SK-N-SH (cell line): ENCODE data around the gene GRM8. TPM values are rescaled to one million over a fixed set of nuclear protein-coding genes. Genes with fewer than 3 reads are reported as not detected.
"Not testable (repeated sequence)": the region's sequence is repeated elsewhere in the genome, so short reads cannot be mapped to it uniquely, and the experiment has no call there.

Experiments used
- CTCF ChIA-PET: fragments of 300-600, 350-600 bp; formaldehyde crosslinking; extraction: SDS; loops from one replicate; lab custom pipeline; 2021; lab: Yijun Ruan, JAX
- POLR2A ChIA-PET: fragments of 350-600 bp; sonication (Branson Sonifier 250); formaldehyde crosslinking; extraction: SDS; loops from one replicate; lab custom pipeline; 2020; ENCODE audit warnings: antibody characterized with exemption, inconsistent platforms; lab: Yijun Ruan, JAX
- DNase-seq: peaks from one replicate; pipeline ENCODE4 v3.0.0; 2012
- H2AFZ ChIP-seq: fragments of 200-600 bp; sonication (generic); 2 replicates; pipeline ENCODE4 v1.8.1; 2016; ENCODE audit warnings: antibody characterized with exemption, mild to moderate bottlenecking, low read depth
- H3F3A ChIP-seq: fragments of 200-600 bp; sonication (generic); replicated peaks from 2 replicates; pipeline ENCODE3; 2016; ENCODE audit warnings: antibody characterized with exemption, mild to moderate bottlenecking; ENCODE audit not compliant: insufficient read depth
- H3K27ac ChIP-seq, 2 experiments: fragments of 200-500 bp in 1 of 2; fragments of 200-600 bp in 1 of 2; sonication (Bioruptor generic) in 1 of 2; sonication (generic), shearing (Covaris generic) in 1 of 2; 2 replicates each; pipeline versions ENCODE4 v1.5.1 to v1.6.1; 2014 to 2016; ENCODE audit warnings: low read depth in 2 of 2, inconsistent platforms in 1 of 2, low read length in 1 of 2, mild to moderate bottlenecking in 1 of 2, mixed read lengths in 1 of 2
- H3K27me3 ChIP-seq: fragments of 200-600 bp; sonication (generic), shearing (Covaris generic); 2 replicates; pipeline ENCODE4 v1.6.1; 2016; ENCODE audit warnings: mixed run types; ENCODE audit not compliant: insufficient read depth
- H3K36me3 ChIP-seq, 2 experiments: fragments of 200-500 bp in 1 of 2; fragments of 200-600 bp in 1 of 2; sonication (Bioruptor generic) in 1 of 2; sonication (generic) in 1 of 2; replicated peaks in 1 of 2; 2 replicates each; pipeline versions ENCODE3 to v1.5.1; 2014 to 2016; ENCODE audit warnings: low read length in 1 of 2, mild to moderate bottlenecking in 1 of 2; ENCODE audit not compliant: insufficient read depth in 2 of 2, control insufficient read depth in 1 of 2
- H3K4me1 ChIP-seq, 2 experiments: fragments of 200-500 bp in 1 of 2; fragments of 200-600 bp in 1 of 2; sonication (Bioruptor generic) in 1 of 2; sonication (generic), shearing (Covaris generic) in 1 of 2; 2 replicates each; pipeline versions ENCODE4 v1.5.1 to v1.6.1; 2014 to 2016; ENCODE audit warnings: low read depth in 1 of 2, low read length in 1 of 2, mixed run types in 1 of 2; ENCODE audit not compliant: insufficient read depth in 2 of 2, control insufficient read depth in 1 of 2
- H3K4me2 ChIP-seq: fragments of 200-600 bp; sonication (generic), shearing (Covaris generic); 2 replicates; pipeline ENCODE4 v1.6.1; 2017; ENCODE audit warnings: mixed run types
- H3K4me3 ChIP-seq, 2 experiments: fragments of 200-500 bp in 1 of 2; fragments of 200-600 bp in 1 of 2; sonication (Bioruptor generic) in 1 of 2; sonication (generic), shearing (Covaris generic) in 1 of 2; 2 replicates each; pipeline versions ENCODE4 v1.5.1 to v1.8.1; 2014 to 2016; ENCODE audit warnings: low read depth in 2 of 2, inconsistent platforms in 1 of 2, low read length in 1 of 2, mild to moderate bottlenecking in 1 of 2, mixed read lengths in 1 of 2, moderate library complexity in 1 of 2
- H3K79me2 ChIP-seq: fragments of 200-600 bp; sonication (generic); 2 replicates; pipeline ENCODE4 v1.8.1; 2017; ENCODE audit warnings: mild to moderate bottlenecking; ENCODE audit not compliant: insufficient read depth
- H3K9ac ChIP-seq: fragments of 200-600 bp; sonication (generic); 2 replicates; pipeline ENCODE4 v1.6.1; 2017; ENCODE audit warnings: mixed run types
- H3K9me2 ChIP-seq: fragments of 200-600 bp; sonication (generic); 2 replicates; pipeline ENCODE4 v1.6.1; 2017; ENCODE audit warnings: mixed run types
- H3K9me3 ChIP-seq: fragments of 200-600 bp; sonication (generic); 2 replicates; pipeline ENCODE4 v1.6.1; 2017; ENCODE audit warnings: mixed run types, mild to moderate bottlenecking, moderate library complexity
- H4K20me1 ChIP-seq: fragments of 200-600 bp; sonication (generic); 2 replicates; pipeline ENCODE4 v1.6.1; 2017; ENCODE audit warnings: mild to moderate bottlenecking, mixed run types; ENCODE audit not compliant: insufficient read depth
- EP300 ChIP-seq, 2 experiments: IDR thresholded peaks; 2 replicates each; pipeline versions ENCODE4 v1.4.0 to v1.6.1; 2012; ENCODE audit warnings: borderline replicate concordance in 1 of 2, low read depth in 1 of 2, low read length in 1 of 2
- IRF3 ChIP-seq: fragments of 150-350 bp; IDR thresholded peaks from 2 replicates; pipeline ENCODE4 v1.6.1; 2016; ENCODE audit warnings: mild to moderate bottlenecking, low read depth, low read length
- MAX ChIP-seq: IDR thresholded peaks from 2 replicates; pipeline ENCODE4 v1.4.0; 2012; ENCODE audit warnings: low read depth
- RCOR1 ChIP-seq: fragments of 150-350 bp; IDR thresholded peaks from 2 replicates; pipeline ENCODE4 v1.6.1; 2017; ENCODE audit warnings: antibody characterized with exemption, low read length
- TAF1 ChIP-seq: IDR thresholded peaks from 2 replicates; pipeline ENCODE4 v1.6.1; 2012; ENCODE audit warnings: low read depth, mild to moderate bottlenecking, low read length, moderate library complexity, borderline replicate concordance
- WGBS: methylation state at CpG from one replicate; pipeline ENCODE4 v1.1.6; 2017; ENCODE audit warnings: low lambda C conversion rate; 5-methylcytosine and 5-hydroxymethylcytosine counted together
- polyA plus RNA-seq, 3 experiments: library from polyadenylated mRNA; depleted of rRNA; stranded (reverse); fragments of >200 nt; gene quantifications; 2 replicates each; pipeline ENCODE4 v1.2.3, GENCODE V29; 2012

GRM8 gene
- polyA plus RNA-seq, 1 of the 3 experiments (the other 2 are of a cell fraction) = 0.10 TPM

- TF ChIP-seq IRF3 (no peak), EP300 (IDR thresholded peaks at IDR 0.05; ENCODE audit: borderline replicate concordance in 1 of 2, low read depth in 1 of 2, low read length in 1 of 2) (no peak), MAX (no peak), TAF1 (no peak), RCOR1 (no peak)
Measured at GRCh38 chr7:126924477-126924876, 328.3 kb downstream of the GRM8 start (continued).

- H3K9me2 ChIP-seq, H4K20me1 ChIP-seq, H3K4me1 ChIP-seq, DNase-seq, H3K27me3 ChIP-seq, H3K27ac ChIP-seq, H3F3A ChIP-seq, H2AFZ ChIP-seq, CTCF ChIA-PET, H3K9me3 ChIP-seq, POLR2A ChIA-PET, H3K4me3 ChIP-seq, H3K9ac ChIP-seq, H3K36me3 ChIP-seq, H3K79me2 ChIP-seq, H3K4me2 ChIP-seq: not testable (repeated sequence)
- WGBS = 58% methylated on average over 4 of the region's 4 CpGs
Measured at GRCh38 chr7:126911627-126912026, 341.1 kb downstream of the GRM8 start.

GRCh38 chr7:126908564-126908963 lies 344.2 kb downstream of the GRM8 start:
- H3K36me3 ChIP-seq, H3K9me3 ChIP-seq, H2AFZ ChIP-seq, H3K27ac ChIP-seq, DNase-seq, H3K79me2 ChIP-seq, H3K9me2 ChIP-seq, H3K4me2 ChIP-seq, H3K4me1 ChIP-seq, H3K27me3 ChIP-seq, H3F3A ChIP-seq, H4K20me1 ChIP-seq, POLR2A ChIA-PET, H3K9ac ChIP-seq, H3K4me3 ChIP-seq: not testable (repeated sequence)
- CTCF ChIA-PET = interaction anchor here (1.2 kb wide), 1 partner anchor 622 kb away, joined by 4 read pairs; no protein-coding TSS in a partner anchor

GRCh38 chr7:126907657-126908056 lies 345.1 kb downstream of the GRM8 start:
- CTCF ChIA-PET = interaction anchor here (1.2 kb wide), 1 partner anchor 621 kb away, joined by 4 read pairs; no protein-coding TSS in a partner anchor
- H3K79me2 ChIP-seq, H3K9me2 ChIP-seq, H3K27ac ChIP-seq, DNase-seq, H3F3A ChIP-seq, POLR2A ChIA-PET, H3K4me3 ChIP-seq, H2AFZ ChIP-seq, H3K9ac ChIP-seq, H3K27me3 ChIP-seq, H3K9me3 ChIP-seq, H3K4me1 ChIP-seq, H3K36me3 ChIP-seq, H3K4me2 ChIP-seq, H4K20me1 ChIP-seq: not testable (repeated sequence)
- 69% methylated on average over 6 of the region's 6 CpGs for WGBS

- H3F3A ChIP-seq, H2AFZ ChIP-seq, DNase-seq, H3K27ac ChIP-seq, POLR2A ChIA-PET, H3K27me3 ChIP-seq, H3K9ac ChIP-seq, CTCF ChIA-PET, H3K79me2 ChIP-seq, H3K4me1 ChIP-seq, H3K9me3 ChIP-seq, H3K4me2 ChIP-seq, H3K36me3 ChIP-seq, H4K20me1 ChIP-seq, H3K4me3 ChIP-seq, H3K9me2 ChIP-seq: not testable (repeated sequence)
- WGBS = 27% methylated on average over 2 of the region's 2 CpGs
Measured at GRCh38 chr7:126905255-126905654, 347.5 kb downstream of the GRM8 start.

GRCh38 chr7:126901041-126901765 lies 351.5 kb downstream of the GRM8 start:
- DNase-seq, H3K9me2 ChIP-seq, H3K9ac ChIP-seq, H3F3A ChIP-seq, H3K27ac ChIP-seq, H2AFZ ChIP-seq, H3K4me2 ChIP-seq, H3K4me1 ChIP-seq, H3K9me3 ChIP-seq, H4K20me1 ChIP-seq, H3K79me2 ChIP-seq, H3K36me3 ChIP-seq, H3K4me3 ChIP-seq, H3K27me3 ChIP-seq, POLR2A ChIA-PET: not testable (repeated sequence)
- 59% methylated on average over 6 of the region's 6 CpGs for WGBS
- CTCF ChIA-PET = interaction anchor here (1.2 to 3.2 kb wide), 3 partner anchors 98 to 349 kb away, joined by 4 to 20 read pairs (median 6); no protein-coding TSS in a partner anchor
